ENCODE data around the gene PHF21A. TPM values are rescaled to one million over a fixed set of nuclear protein-coding genes. Genes with fewer than 3 reads are reported as not detected.

The PHF21A gene
- polyA plus RNA-seq, 3 donors: 6.2 to 95.2 (median 14.0) TPM

GRCh38 chr11:45949992-45950407 is 171.3 kb downstream of the PHF21A start:
- DNase-seq: no peak
- H3K9me3 ChIP-seq (replicated peaks in 1 of 2; ENCODE audit: control insufficient read depth in 1 of 2, insufficient read depth in 1 of 2, low read length in 2 of 2): no peaks in the 10 kb centered on the region
- H3K4me1 Mint-ChIP-seq: no peaks in the 10 kb centered on the region
- peaks cover 20% of the 10 kb centered on the region for H4K20me1 ChIP-seq (ENCODE audit: insufficient read depth, low read length)
- H3K36me3 ChIP-seq (replicated peaks in 1 of 2; ENCODE audit: control insufficient read depth in 1 of 2, insufficient read depth in 2 of 2, low read length in 2 of 2): peaks cover 80 to 99% of the 10 kb centered on the region in 2 donors
- H3K27ac ChIP-seq (ENCODE audit: low read depth in 1 of 2, low read length in 2 of 2): no peak overlapping the region
- no peaks in the 10 kb centered on the region for H3K9me3 Mint-ChIP-seq
- H3K79me2 ChIP-seq (ENCODE audit: insufficient read depth, low read length): no peaks in the 10 kb centered on the region
- H3K27me3 Mint-ChIP-seq (ENCODE audit: low read depth in 3 of 3): no peaks in the 10 kb centered on the region
- H3K4me2 ChIP-seq (replicated peaks; ENCODE audit: extremely low read depth, low read length, poor library complexity, severe bottlenecking): no peak overlapping the region
- H3K4me3 ChIP-seq (replicated peaks in 1 of 3; ENCODE audit: low read depth in 2 of 3, low read length in 3 of 3): no peak overlapping the region
- no peak overlapping the region for H3K4me3 Mint-ChIP-seq
- no peaks in the 10 kb centered on the region for H3K4me1 ChIP-seq (ENCODE audit: control insufficient read depth in 1 of 2, insufficient read depth in 2 of 2, low read length in 2 of 2)
- intact Hi-C loops (cut with micrococcal nuclease): no loop called here
- H3K27me3 ChIP-seq (ENCODE audit: control insufficient read depth in 2 of 2, insufficient read depth in 2 of 2, low read length in 2 of 2): no peaks in the 10 kb centered on the region
- peaks cover 89 to 94% of the 10 kb centered on the region in 2 donors for H3K36me3 Mint-ChIP-seq
- no peak overlapping the region for H2AFZ ChIP-seq (ENCODE audit: insufficient read depth, low read depth, low read length, poor library complexity, severe bottlenecking)
- no peak overlapping the region for H3K27ac Mint-ChIP-seq
- no peak overlapping the region for H3K9ac ChIP-seq (ENCODE audit: insufficient read depth, low read length, poor library complexity, severe bottlenecking)
- TF ChIP-seq, protein P1, sequence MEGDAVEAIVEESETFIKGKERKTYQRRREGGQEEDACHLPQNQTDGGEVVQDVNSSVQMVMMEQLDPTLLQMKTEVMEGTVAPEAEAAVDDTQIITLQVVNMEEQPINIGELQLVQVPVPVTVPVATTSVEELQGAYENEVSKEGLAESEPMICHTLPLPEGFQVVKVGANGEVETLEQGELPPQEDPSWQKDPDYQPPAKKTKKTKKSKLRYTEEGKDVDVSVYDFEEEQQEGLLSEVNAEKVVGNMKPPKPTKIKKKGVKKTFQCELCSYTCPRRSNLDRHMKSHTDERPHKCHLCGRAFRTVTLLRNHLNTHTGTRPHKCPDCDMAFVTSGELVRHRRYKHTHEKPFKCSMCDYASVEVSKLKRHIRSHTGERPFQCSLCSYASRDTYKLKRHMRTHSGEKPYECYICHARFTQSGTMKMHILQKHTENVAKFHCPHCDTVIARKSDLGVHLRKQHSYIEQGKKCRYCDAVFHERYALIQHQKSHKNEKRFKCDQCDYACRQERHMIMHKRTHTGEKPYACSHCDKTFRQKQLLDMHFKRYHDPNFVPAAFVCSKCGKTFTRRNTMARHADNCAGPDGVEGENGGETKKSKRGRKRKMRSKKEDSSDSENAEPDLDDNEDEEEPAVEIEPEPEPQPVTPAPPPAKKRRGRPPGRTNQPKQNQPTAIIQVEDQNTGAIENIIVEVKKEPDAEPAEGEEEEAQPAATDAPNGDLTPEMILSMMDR (IDR thresholded peaks at IDR 0.05): no peak
- WGBS (ENCODE audit: insufficient coverage): no CpG with 5 or more reads among the region's 1 CpG

- TF ChIP-seq, protein P1 (IDR thresholded peaks at IDR 0.05): no peak
- no peaks in the 10 kb centered on the region for H3K9me3 Mint-ChIP-seq
- H3K9me3 ChIP-seq (replicated peaks in 1 of 2; ENCODE audit: control insufficient read depth in 1 of 2, insufficient read depth in 1 of 2, low read length in 2 of 2): no peaks in the 10 kb centered on the region
- no peaks in the 10 kb centered on the region for H3K4me1 Mint-ChIP-seq
- DNase-seq: no peak
- H3K27me3 ChIP-seq (ENCODE audit: control insufficient read depth in 2 of 2, insufficient read depth in 2 of 2, low read length in 2 of 2): no peaks in the 10 kb centered on the region
- no peak overlapping the region for H3K4me3 ChIP-seq (replicated peaks in 1 of 3; ENCODE audit: low read depth in 2 of 3, low read length in 3 of 3)
- no peak overlapping the region for H2AFZ ChIP-seq (ENCODE audit: insufficient read depth, low read depth, low read length, poor library complexity, severe bottlenecking)
- H3K27ac ChIP-seq (ENCODE audit: low read depth in 1 of 2, low read length in 2 of 2): no peak overlapping the region
- H3K27me3 Mint-ChIP-seq (ENCODE audit: low read depth in 3 of 3): no peaks in the 10 kb centered on the region
- peaks cover 89 to 100% of the 10 kb centered on the region in 2 donors for H3K36me3 ChIP-seq (replicated peaks in 1 of 2; ENCODE audit: control insufficient read depth in 1 of 2, insufficient read depth in 2 of 2, low read length in 2 of 2)
- intact Hi-C loops (cut with micrococcal nuclease): no loop called here
- WGBS (ENCODE audit: insufficient coverage): 97% methylated on average over 3 of the region's 3 CpGs
- H3K36me3 Mint-ChIP-seq: peaks cover 93 to 94% of the 10 kb centered on the region in 2 donors
- no peak overlapping the region for H3K27ac Mint-ChIP-seq
- peaks cover 28% of the 10 kb centered on the region for H4K20me1 ChIP-seq (ENCODE audit: insufficient read depth, low read length)
- H3K4me2 ChIP-seq (replicated peaks; ENCODE audit: extremely low read depth, low read length, poor library complexity, severe bottlenecking): no peak overlapping the region
- no peaks in the 10 kb centered on the region for H3K4me1 ChIP-seq (ENCODE audit: control insufficient read depth in 1 of 2, insufficient read depth in 2 of 2, low read length in 2 of 2)
- H3K9ac ChIP-seq (ENCODE audit: insufficient read depth, low read length, poor library complexity, severe bottlenecking): no peak overlapping the region
- H3K4me3 Mint-ChIP-seq: no peak overlapping the region
- H3K79me2 ChIP-seq (ENCODE audit: insufficient read depth, low read length): no peaks in the 10 kb centered on the region
These were observed 172.9 kb downstream of the PHF21A start for GRCh38 chr11:45948356-45948755.

Data from CD14-positive monocyte (primary cell).